Natural killer cell (primary cell): ENCODE measurements around the gene CHIC2. TPM values are rescaled to one million over a fixed set of nuclear protein-coding genes. Genes with fewer than 3 reads are reported as not detected.

Experiments
- ATAC-seq, 3 donors: fragments of 150-1000 bp in 2 of 3; fragments of 200-7000 bp in 1 of 3; cut with Tn5 transposase; 1 replicate in 1 of 3; 2 replicates in 2 of 3; pipeline ENCODE4 v1.10.0; 2021; ENCODE audit warnings: mild to moderate bottlenecking in 2 of 3, moderate library complexity in 2 of 3
- DNase-seq, 2 donors: peaks; one replicate each; pipeline versions ENCODE4 v3.0.0 to v3.0.0-alpha.2; 2013 to 2021; ENCODE audit warnings: mixed read lengths in 1 of 2
- H3K27ac ChIP-seq: one replicate; pipeline ENCODE4 v1.5.1; 2013; ENCODE audit warnings: mild to moderate bottlenecking, low read length
- H3K27me3 ChIP-seq: one replicate; pipeline ENCODE4 v1.6.1; 2013; ENCODE audit warnings: low read length; ENCODE audit not compliant: control insufficient read depth, insufficient read depth
- H3K36me3 ChIP-seq: one replicate; pipeline ENCODE4 v1.6.1; 2013; ENCODE audit warnings: low read length; ENCODE audit not compliant: control insufficient read depth, insufficient read depth
- H3K4me1 ChIP-seq: one replicate; pipeline ENCODE4 v1.6.1; 2013; ENCODE audit warnings: low read length; ENCODE audit not compliant: control insufficient read depth, insufficient read depth
- H3K4me3 ChIP-seq: one replicate; pipeline ENCODE4 v1.5.1; 2013; ENCODE audit warnings: low read length
- H3K9me3 ChIP-seq: one replicate; pipeline ENCODE4 v1.6.1; 2013; ENCODE audit warnings: low read length; ENCODE audit not compliant: control insufficient read depth, insufficient read depth
- H3K27ac Mint-ChIP-seq, 2 donors: one replicate each; pipeline ENCODE4 v1.8.0; 2022; ENCODE audit warnings: mild to moderate bottlenecking in 2 of 2, mixed read lengths in 2 of 2, moderate library complexity in 1 of 2
- H3K27me3 Mint-ChIP-seq, 2 donors: one replicate each; pipeline ENCODE4 v1.8.0; 2022; ENCODE audit warnings: low read depth in 2 of 2, mixed read lengths in 2 of 2
- H3K36me3 Mint-ChIP-seq: one replicate; pipeline ENCODE4 v1.8.0; 2022; ENCODE audit warnings: mixed read lengths
- H3K4me1 Mint-ChIP-seq, 2 donors: one replicate each; pipeline ENCODE4 v1.8.0; 2022; ENCODE audit warnings: mixed read lengths in 2 of 2
- H3K4me3 Mint-ChIP-seq: one replicate; pipeline ENCODE4 v1.8.0; 2022; ENCODE audit warnings: mild to moderate bottlenecking, moderate library complexity, mixed read lengths
- H3K9me3 Mint-ChIP-seq, 2 donors: one replicate each; pipeline ENCODE4 v1.8.0; 2022; ENCODE audit warnings: mixed read lengths in 2 of 2
- WGBS: methylation state at CpG from one replicate; pipeline ENCODE4 v1.1.7; 2013; ENCODE audit warnings: missing lambda C conversion rate; ENCODE audit not compliant: insufficient coverage; 5-methylcytosine and 5-hydroxymethylcytosine counted together
- intact Hi-C: fragments of 100-400 bp; cut with micrococcal nuclease; formaldehyde crosslinking; loops from one replicate; pipeline ENCODE4 v1.14.2; 2022
- total RNA-seq, 4 donors: library from RNA; stranded (reverse); fragments of 120-200 nt in 1 of 4; gene quantifications; one replicate each; pipeline versions ENCODE4 v1.2.3 to v1.2.4, GENCODE V29; 2013 to 2022
- TF ChIP-seq, protein P1 (sequence below): fragments of 200-600 bp; IDR thresholded peaks from one replicate; pipeline ENCODE4 v1.8.0; 2022; ENCODE audit warnings: antibody characterized with exemption

CHIC2 gene
- total RNA-seq, 3 donors from 2014 or later (not counting 1 experiment from before 2014, with no cell fraction given): 62.0 to 85.0 (median 79.7) TPM

DNA sequence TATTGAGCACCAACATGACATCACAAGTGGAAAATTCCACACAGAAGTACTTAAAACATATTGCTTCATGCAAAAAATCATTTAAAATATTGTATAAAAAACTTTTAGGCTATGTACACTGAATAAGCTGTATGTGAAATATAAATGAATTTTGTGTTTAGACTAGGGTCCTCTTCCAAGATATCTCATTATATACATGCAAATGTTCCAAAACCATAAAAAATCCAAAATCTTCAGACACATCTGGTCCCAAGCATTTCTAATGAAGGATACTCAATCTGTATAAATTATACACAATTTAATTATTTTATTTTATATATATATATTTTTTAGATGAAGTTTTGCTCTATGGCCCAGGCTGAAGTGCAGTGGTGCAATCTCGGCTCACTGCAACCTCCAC lies 25.5 kb upstream of the CHIC2 start:
- Mint-ChIP-seq H3K4me1 (peaks cover 19 to 26% of the 10 kb centered on the region in 2 donors), H3K36me3 (no peaks in the 10 kb centered on the region), H3K27me3 (peaks cover 54% of the 10 kb centered on the region in 2 donors), H3K9me3 (no peaks in the 10 kb centered on the region), H3K27ac (no peak overlapping the region), H3K4me3 (no peak overlapping the region)
- DNase-seq: no peak
- Histone ChIP-seq H3K27me3 (peaks cover 26% of the 10 kb centered on the region), H3K4me1 (peaks cover 20% of the 10 kb centered on the region), H3K4me3 (no peak overlapping the region), H3K9me3 (no peaks in the 10 kb centered on the region), H3K27ac (no peak overlapping the region), H3K36me3 (no peaks in the 10 kb centered on the region)
- ATAC-seq: no peak
- WGBS: 100% methylated on average over 1 of the region's 1 CpG
- intact Hi-C loops: no loop called here
- TF ChIP-seq, protein P1, sequence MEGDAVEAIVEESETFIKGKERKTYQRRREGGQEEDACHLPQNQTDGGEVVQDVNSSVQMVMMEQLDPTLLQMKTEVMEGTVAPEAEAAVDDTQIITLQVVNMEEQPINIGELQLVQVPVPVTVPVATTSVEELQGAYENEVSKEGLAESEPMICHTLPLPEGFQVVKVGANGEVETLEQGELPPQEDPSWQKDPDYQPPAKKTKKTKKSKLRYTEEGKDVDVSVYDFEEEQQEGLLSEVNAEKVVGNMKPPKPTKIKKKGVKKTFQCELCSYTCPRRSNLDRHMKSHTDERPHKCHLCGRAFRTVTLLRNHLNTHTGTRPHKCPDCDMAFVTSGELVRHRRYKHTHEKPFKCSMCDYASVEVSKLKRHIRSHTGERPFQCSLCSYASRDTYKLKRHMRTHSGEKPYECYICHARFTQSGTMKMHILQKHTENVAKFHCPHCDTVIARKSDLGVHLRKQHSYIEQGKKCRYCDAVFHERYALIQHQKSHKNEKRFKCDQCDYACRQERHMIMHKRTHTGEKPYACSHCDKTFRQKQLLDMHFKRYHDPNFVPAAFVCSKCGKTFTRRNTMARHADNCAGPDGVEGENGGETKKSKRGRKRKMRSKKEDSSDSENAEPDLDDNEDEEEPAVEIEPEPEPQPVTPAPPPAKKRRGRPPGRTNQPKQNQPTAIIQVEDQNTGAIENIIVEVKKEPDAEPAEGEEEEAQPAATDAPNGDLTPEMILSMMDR: no peak

DNA sequence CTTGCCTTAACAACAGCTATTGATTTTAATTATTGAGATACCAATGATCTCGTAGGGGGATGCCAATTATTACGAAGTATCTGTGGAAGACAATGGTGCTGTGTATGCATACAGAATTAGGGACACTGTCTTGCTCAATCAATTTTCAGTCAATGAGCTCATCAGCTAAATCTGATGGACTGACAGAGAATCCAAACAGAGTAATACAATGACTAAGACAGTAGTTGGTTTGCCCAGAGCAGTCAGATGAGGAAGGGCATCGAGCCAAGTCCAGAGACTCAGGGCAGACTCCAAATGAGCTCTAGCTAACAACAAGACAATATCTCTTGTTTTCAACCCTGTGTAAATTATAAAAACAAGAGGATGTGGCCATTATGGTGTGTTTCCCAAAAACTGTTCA lies 20.9 kb upstream of the CHIC2 start:
- H3K36me3 Mint-ChIP-seq: no peaks in the 10 kb centered on the region
- H3K27ac Mint-ChIP-seq: no peak overlapping the region
- no peaks in the 10 kb centered on the region for H3K4me1 Mint-ChIP-seq
- Histone ChIP-seq H3K36me3 (no peaks in the 10 kb centered on the region), H3K4me3 (no peak overlapping the region), H3K9me3 (no peaks in the 10 kb centered on the region), H3K4me1 (no peaks in the 10 kb centered on the region), H3K27ac (no peak overlapping the region), H3K27me3 (peaks cover 2% of the 10 kb centered on the region)
- WGBS: 89% methylated on average over 2 of the region's 3 CpGs
- H3K4me3 Mint-ChIP-seq: no peak overlapping the region
- TF ChIP-seq, protein P1: no peak
- DNase-seq (no peak), ATAC-seq (no peak)
- no peaks in the 10 kb centered on the region for H3K9me3 Mint-ChIP-seq
- intact Hi-C loops: no loop called here
- peaks cover 25 to 31% of the 10 kb centered on the region in 2 donors for H3K27me3 Mint-ChIP-seq

GRCh38 chr4:54082168-54082567 lies 17.8 kb upstream of the CHIC2 start:
- ATAC-seq (no peak), DNase-seq (no peak)
- no CpG with 5 or more reads among the region's 1 CpG for WGBS
- intact Hi-C loops: no loop called here
- Histone ChIP-seq H3K4me1 (no peaks in the 10 kb centered on the region), H3K36me3 (no peaks in the 10 kb centered on the region), H3K9me3 (no peaks in the 10 kb centered on the region), H3K27me3 (peaks cover 2% of the 10 kb centered on the region), H3K4me3 (no peak overlapping the region), H3K27ac (no peak overlapping the region)
- no peaks in the 10 kb centered on the region for H3K36me3 Mint-ChIP-seq
- H3K27ac Mint-ChIP-seq: no peak overlapping the region
- no peaks in the 10 kb centered on the region for H3K9me3 Mint-ChIP-seq
- no peak overlapping the region for H3K4me3 Mint-ChIP-seq
- TF ChIP-seq, protein P1: no peak
- peaks cover 26 to 34% of the 10 kb centered on the region in 2 donors for H3K27me3 Mint-ChIP-seq
- H3K4me1 Mint-ChIP-seq: no peaks in the 10 kb centered on the region

DNA sequence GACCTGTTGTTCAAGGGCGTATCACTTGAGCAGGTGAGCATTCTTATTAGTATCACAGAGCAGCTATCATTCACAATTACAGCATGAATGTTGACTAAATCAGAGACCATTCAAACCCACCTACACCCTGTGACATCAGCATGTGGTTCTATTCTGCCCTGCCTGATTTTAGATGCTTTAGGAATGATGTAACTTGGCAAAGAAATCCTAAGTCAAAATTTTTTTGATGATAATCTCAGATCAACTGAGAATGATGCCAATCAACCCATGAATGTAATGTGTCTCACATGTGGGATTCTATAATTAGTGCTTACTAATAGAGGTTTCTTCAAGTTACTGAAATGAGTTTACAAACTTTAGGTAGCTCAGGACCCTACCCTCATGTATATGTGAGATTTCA lies 13.4 kb upstream of the CHIC2 start:
- Histone ChIP-seq H3K4me3 (no peak overlapping the region), H3K36me3 (no peaks in the 10 kb centered on the region), H3K4me1 (no peaks in the 10 kb centered on the region), H3K27me3 (peaks cover 2% of the 10 kb centered on the region), H3K27ac (no peak overlapping the region), H3K9me3 (no peaks in the 10 kb centered on the region)
- Mint-ChIP-seq H3K9me3 (no peaks in the 10 kb centered on the region), H3K27ac (no peak overlapping the region), H3K36me3 (no peaks in the 10 kb centered on the region), H3K27me3 (peaks cover 11 to 31% of the 10 kb centered on the region in 2 donors), H3K4me3 (no peak overlapping the region), H3K4me1 (no peaks in the 10 kb centered on the region)
- ATAC-seq (no peak), DNase-seq (no peak)
- TF ChIP-seq, protein P1: no peak
- WGBS: 93% methylated on average over 1 of the region's 1 CpG
- intact Hi-C loops: no loop called here
